HUDEP-2 (cell line): ENCODE measurements around the gene FRY.

ENCODE experiments used
- DNase-seq, 76 experiments: peaks; one replicate each; lab custom pipeline; 2025; ENCODE audit not compliant: unreplicated experiment in 76 of 76; lab: John Stamatoyannopoulos, UW

FRY gene

DNA sequence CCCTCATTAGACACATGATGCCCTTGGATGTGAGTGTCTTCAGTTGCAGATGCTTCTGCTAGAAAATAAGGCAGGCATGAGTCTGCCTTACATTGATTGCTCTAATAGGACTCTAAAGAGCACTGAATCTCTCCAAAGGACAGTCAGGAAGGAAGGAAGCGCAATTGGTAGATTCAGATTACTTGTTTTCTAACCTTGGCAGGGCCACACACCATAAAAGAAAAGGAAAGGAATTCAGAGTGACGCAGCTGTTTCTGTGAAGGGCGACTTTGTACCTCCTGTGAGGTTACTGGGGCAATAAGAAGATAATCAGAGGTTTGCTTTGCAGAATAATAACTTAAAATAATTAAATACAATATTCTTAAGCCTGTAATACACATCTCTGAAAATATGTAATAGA lies 48.0 kb downstream of the FRY start:
- DNase-seq, result no peak

GRCh38 chr13:32080328-32080744 lies 48.8 kb downstream of the FRY start:
- no peak for DNase-seq

DNA sequence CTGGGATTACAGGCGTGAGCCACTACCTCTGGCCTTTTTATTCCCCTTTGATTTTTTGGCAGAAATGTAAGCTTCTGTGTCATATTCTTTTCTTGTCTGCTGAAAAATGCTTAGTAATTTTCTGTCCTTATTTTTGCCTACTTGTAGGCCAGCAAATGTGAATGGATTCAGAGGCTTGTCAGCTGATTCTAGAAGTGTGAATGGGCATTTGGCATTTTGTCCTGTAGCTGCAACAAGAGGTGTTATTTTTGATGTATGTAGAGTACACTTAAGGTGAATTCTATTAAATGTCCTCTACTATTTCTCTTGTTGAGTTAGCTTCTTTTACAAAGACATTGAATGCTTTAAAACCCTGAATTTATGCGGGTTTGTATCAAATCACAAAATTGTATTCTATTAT lies 50.0 kb downstream of the FRY start:
- no peak for DNase-seq

DNA sequence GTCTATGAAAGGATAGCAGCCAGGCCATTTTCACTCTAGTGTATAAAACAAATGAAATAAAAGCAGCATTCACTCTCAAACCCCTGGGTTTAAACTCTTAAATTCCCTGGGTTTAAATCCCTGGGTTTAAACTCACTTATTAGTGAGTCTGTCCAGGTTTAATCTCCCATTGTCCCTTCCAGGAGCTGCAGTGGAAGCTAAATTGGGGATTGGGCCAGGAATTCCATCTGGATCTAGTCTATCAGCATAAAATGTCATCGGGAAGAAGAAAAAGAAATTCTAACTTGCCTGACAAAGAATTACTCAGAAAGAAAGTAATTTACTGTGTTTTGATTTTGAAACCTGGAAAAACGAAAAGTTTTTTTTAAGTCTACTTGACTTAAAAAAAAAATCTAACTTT lies 54.8 kb downstream of the FRY start:
- no peak for DNase-seq

- no peak for DNase-seq
Observed at GRCh38 chr13:32086791-32087441, 55.3 kb downstream of the FRY start.

DNA sequence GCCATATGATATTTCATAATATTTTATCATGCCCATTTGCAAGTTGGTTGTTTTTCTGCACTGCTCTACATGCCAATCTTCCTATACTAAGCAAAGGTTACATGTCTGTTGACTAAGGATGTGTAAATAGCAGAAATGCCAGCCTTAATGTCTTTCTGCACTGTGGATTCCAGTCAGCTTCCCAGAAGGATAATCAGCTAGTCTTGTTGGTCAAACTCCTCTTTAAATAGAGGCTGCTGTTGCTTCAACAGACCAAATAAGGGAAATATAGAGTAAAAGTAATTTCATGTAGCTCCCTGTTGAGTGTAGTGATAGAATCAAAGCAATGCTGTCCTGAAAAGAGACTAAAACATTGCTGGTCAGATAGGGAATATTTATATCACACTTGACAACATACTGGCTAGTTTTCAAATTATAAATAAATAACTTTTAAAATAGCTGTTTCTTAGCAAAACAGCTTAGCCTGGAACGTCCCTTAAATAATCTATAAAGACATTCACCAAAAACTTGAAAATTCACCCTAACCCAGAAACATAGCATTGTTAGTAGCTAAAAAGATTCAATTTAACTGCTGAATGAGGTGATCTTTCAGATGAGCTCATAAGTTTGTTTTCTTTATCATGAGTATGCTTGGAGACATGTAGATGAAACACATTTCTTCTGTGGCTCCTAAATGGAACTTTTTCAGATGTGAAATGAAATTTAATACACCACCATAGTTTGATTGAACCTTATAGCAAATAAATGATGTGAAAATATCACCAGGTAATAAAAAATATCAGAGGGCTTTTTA lies 56.6 kb downstream of the FRY start:
- DNase-seq, result no peak

GRCh38 chr13:32092496-32092895 lies 60.9 kb downstream of the FRY start:
- DNase-seq, result no peak

- DNase-seq, result no peak
Observed at GRCh38 chr13:32093006-32093405, 61.4 kb downstream of the FRY start.

DNA sequence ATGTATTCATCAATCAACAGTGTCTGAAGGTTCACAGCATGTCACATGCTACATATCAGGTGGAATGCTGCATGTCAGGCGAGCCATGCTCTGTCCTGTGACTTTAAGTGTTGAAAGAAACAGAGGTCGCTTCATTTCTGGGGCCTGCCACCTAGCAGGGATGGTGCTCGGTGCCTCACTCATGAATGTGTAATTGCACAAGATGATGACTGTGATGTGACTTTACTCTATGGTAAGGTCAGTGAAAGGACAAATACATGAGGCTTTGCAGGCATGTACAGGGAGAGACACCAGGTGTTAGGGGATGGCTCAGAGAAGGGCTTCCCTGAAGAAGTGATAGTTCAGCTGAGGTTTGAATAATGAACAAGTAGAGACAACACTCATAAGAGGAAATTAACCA lies 66.7 kb downstream of the FRY start:
- no peak for DNase-seq

- DNase-seq, result no peak
Observed at GRCh38 chr13:32105653-32106313, 74.2 kb downstream of the FRY start.

- DNase-seq, result peak in 25 of 76 experiments; percentile 0 to 65 (median 28)
Observed at GRCh38 chr13:32107474-32107873, 75.9 kb downstream of the FRY start.

DNA sequence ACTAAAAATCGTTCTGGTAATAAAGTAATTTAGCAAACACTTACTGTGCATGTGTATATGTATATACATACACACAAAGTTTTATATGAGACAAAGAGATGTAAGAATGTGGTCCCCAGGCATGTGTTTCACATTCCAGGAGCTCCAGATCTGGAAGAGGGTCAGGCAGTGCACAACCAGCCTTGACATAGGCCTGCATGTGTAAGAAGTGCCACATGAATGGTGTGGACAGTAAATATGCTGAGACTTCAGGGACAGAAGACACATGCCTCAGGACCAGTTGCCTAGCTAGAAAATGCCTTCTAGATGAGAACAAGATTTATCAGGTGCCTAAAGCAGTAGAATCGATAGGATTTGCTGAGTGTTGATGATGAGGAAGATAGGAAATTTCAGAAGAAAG lies 76.4 kb downstream of the FRY start:
- no peak for DNase-seq

DNA sequence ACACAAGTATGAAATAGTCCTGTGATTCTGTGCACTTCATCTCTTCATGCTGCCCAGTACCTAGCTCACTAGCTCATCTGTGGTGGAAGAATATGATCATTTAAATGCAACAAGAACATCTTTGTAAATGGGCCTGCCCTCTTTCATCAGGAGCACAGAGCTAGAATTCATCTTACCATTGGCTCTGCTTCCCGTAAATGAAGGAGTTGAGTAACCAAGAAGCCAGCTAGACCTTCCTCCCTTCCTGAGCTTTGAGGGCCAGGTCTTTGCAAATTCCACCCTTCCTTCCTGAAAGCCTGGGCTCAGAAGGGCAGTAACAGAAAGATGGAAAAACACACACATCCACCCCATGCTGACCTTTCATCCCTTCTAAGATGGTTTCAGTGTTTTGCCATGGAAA lies 82.0 kb downstream of the FRY start:
- DNase-seq, result no peak

DNA sequence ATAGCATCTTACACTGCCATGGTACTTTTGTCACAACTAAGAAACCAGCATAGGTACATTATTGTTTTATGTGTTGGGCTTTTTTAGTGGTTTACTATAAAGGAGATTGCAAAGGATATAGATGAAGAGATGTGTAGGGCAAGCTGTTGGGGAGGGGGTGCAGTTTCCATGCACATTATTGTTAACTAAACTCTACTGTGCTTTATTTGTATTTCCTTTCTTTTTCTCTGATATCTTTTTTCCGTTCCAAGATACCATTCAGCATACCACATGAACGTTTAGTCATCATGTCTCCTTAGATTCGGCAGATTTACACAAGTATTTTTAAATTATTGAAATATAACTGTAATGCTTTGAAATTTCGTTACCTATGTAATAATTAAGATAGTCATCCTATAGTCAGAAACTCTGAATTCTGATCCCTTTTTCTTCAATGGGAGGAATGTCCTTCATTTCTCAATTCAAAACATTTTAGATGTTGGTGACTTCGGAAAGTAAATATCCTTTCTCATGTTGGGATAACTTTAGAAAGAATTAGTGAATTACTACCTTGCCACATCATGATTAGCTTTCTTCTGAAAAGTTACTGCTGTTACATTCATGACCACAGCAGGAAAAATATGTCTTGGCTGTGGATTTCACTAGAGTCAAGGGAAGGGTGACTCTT lies 82.8 kb downstream of the FRY start:
- DNase-seq, result no peak

GRCh38 chr13:32115066-32115465 lies 83.5 kb downstream of the FRY start:
- no peak for DNase-seq

DNA sequence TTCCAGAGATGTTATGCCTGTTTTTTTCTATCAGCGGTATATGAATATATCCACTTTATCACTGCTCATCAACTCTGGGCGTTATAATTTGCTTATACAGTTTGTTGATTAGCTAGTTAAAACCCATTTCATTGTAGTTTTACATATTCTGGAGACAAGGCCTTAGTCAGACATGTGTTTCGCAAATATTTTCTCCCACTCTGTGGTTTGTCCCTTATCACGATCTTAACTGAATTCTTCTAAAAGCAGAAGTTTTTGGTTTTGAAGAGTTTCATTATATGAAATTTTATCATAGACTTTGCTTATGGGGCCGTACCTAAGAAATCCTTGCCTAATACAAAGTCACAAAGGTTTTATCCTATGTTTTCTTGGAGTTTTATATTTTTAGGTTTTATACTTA lies 84.6 kb downstream of the FRY start:
- peak in 7 of 76 experiments; percentile 2 to 42 (median 9) for DNase-seq

- DNase-seq, result no peak
Observed at GRCh38 chr13:32117001-32117400, 85.4 kb downstream of the FRY start.

- DNase-seq, result no peak
Observed at GRCh38 chr13:32117701-32118100, 86.1 kb downstream of the FRY start.

GRCh38 chr13:32121316-32121715 lies 89.7 kb downstream of the FRY start:
- no peak for DNase-seq

DNA sequence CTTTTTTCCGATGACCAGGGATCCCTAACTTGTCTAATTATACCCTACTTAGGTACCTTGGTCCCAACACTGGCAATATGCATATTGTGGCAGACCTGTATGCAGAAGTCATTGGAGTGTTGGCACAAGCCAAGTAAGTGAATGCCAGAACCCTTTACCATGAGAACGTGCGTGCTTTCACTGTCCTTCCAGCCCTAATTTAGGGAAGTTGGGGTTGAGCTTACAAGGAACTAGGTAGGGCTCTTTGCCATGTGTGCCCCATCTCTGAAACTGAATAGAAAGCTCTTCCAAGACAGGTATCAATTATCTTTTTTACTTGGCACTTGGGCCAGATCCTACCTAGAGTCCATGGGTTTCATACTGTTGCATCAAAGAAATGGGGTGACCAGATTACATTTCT lies 93.2 kb downstream of the FRY start:
- no peak for DNase-seq

GRCh38 chr13:32125221-32125689 lies 93.7 kb downstream of the FRY start:
- DNase-seq, result no peak
